Hepatocyte (in vitro differentiated cells): Measurements from ENCODE around the gene GRID1. TPM values are rescaled to one million over a fixed set of nuclear protein-coding genes. Genes with fewer than 3 reads are reported as not detected.

Experiments
- DNase-seq: peaks from one replicate; pipeline ENCODE4 v3.0.0-alpha.2; 2016; ENCODE audit warnings: low spot score
- H2AFZ ChIP-seq: fragments of 200-600 bp; sonication (generic); 2 replicates; pipeline ENCODE4 v1.6.0; 2016; ENCODE audit warnings: antibody characterized with exemption, mild to moderate bottlenecking
- H3K27ac ChIP-seq: fragments of 200-600 bp; sonication (generic); 2 replicates; pipeline ENCODE4 v1.5.1; 2016; ENCODE audit warnings: mild to moderate bottlenecking
- H3K27me3 ChIP-seq: fragments of 200-600 bp; sonication (generic); 2 replicates; pipeline ENCODE4 v1.6.1; 2016
- H3K36me3 ChIP-seq: fragments of 200-600 bp; sonication (generic); replicated peaks from 2 replicates; pipeline ENCODE4 v1.5.1; 2016; ENCODE audit warnings: low read depth; ENCODE audit not compliant: insufficient read depth
- H3K4me1 ChIP-seq: fragments of 200-600 bp; sonication (generic); 2 replicates; pipeline ENCODE4 v1.5.1; 2016; ENCODE audit warnings: mild to moderate bottlenecking, moderate library complexity; ENCODE audit not compliant: insufficient read depth
- H3K4me2 ChIP-seq: fragments of 200-600 bp; sonication (generic); 2 replicates; pipeline ENCODE4 v1.6.0; 2016
- H3K4me3 ChIP-seq: fragments of 200-600 bp; sonication (generic); 2 replicates; pipeline ENCODE4 v1.5.1; 2016; ENCODE audit warnings: mild to moderate bottlenecking
- H3K79me2 ChIP-seq: fragments of 200-600 bp; sonication (generic); 2 replicates; pipeline ENCODE4 v1.6.0; 2017; ENCODE audit warnings: mild to moderate bottlenecking
- H3K9me2 ChIP-seq: fragments of 200-600 bp; sonication (generic); replicated peaks from 2 replicates; pipeline ENCODE4 v1.6.0; 2017; ENCODE audit warnings: mild to moderate bottlenecking; ENCODE audit not compliant: insufficient read depth
- H3K9me3 ChIP-seq: fragments of 200-600 bp; sonication (generic); 2 replicates; pipeline ENCODE4 v1.5.1; 2016; ENCODE audit warnings: low read depth, mild to moderate bottlenecking
- H4K20me1 ChIP-seq: fragments of 200-600 bp; sonication (generic); 2 replicates; pipeline ENCODE4 v1.6.0; 2016; ENCODE audit warnings: mild to moderate bottlenecking; ENCODE audit not compliant: insufficient read depth, poor library complexity, severe bottlenecking
- EZH2 ChIP-seq: fragments of 200-600 bp; sonication (generic); IDR thresholded peaks from 2 replicates; pipeline ENCODE4 v1.6.1; 2016; ENCODE audit warnings: antibody characterized with exemption, mild to moderate bottlenecking, borderline replicate concordance
- EZH2phosphoT487 ChIP-seq: fragments of 200-600 bp; sonication (generic); IDR thresholded peaks from one replicate; pipeline ENCODE4 v1.6.1; 2018; ENCODE audit warnings: antibody characterized with exemption, mild to moderate bottlenecking, low read depth, moderate library complexity; ENCODE audit not compliant: unreplicated experiment, severe bottlenecking
- WGBS: methylation state at CpG from one replicate; pipeline ENCODE4 v1.1.6; 2016; ENCODE audit warnings: low lambda C conversion rate; ENCODE audit errors: missing lambda C conversion rate; 5-methylcytosine and 5-hydroxymethylcytosine counted together
- polyA plus RNA-seq: library from polyadenylated mRNA; unstranded; fragments of >200 nt; fragmentation: Nextera tagmentation; extraction: Ambion mirVana; gene quantifications from 2 replicates; pipeline ENCODE4 v1.2.1, GENCODE V29; 2016
- total RNA-seq: library from RNA; depleted of rRNA; stranded (reverse); fragments of >200 nt; gene quantifications from 2 replicates; pipeline ENCODE4 v1.2.3, GENCODE V29; 2014
- TF ChIP-seq, protein P1 (sequence below): fragments of 200-600 bp; sonication (generic); IDR thresholded peaks from 2 replicates; pipeline ENCODE4 v1.5.1; 2016; ENCODE audit warnings: antibody characterized with exemption, mild to moderate bottlenecking; ENCODE audit not compliant: poor library complexity

GRID1 gene
- total and polyA plus RNA-seq, 2 experiments from 2014 or later, result 0.07 to 0.37 TPM

DNA sequence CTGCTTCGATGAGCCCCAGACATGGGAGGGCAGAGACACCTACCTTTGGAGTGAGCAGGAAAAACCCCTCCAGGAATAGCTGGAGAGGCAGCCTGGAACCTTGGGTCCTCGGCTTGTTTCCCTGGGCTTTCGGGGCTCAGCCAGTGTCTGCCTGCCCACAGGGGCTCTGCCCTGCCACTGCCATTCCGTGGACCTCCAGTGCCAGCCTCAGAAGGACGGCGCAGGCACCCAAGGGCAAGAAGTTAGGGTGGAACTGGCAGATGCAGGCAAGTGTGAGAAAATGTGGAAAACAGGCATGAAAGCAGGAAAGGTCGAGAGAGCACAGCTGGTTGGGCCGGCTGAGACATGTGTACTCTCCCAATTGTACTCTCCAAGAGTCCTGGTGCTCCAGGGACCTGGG, 281.5 kb downstream of the GRID1 start:
- no peaks in the 10 kb centered on the region for H3K4me1 ChIP-seq
- H3K79me2 ChIP-seq, result no peaks in the 10 kb centered on the region
- no peak overlapping the region for H2AFZ ChIP-seq
- WGBS, result 82% methylated on average over 8 of the region's 8 CpGs
- H3K4me3 ChIP-seq, result no peak overlapping the region
- no peak overlapping the region for H3K27ac ChIP-seq
- no peak for DNase-seq
- H3K9me2 ChIP-seq, result no peaks in the 10 kb centered on the region
- H4K20me1 ChIP-seq, result no peaks in the 10 kb centered on the region
- H3K36me3 ChIP-seq, result no peaks in the 10 kb centered on the region
- no peak for TF ChIP-seq EZH2phosphoT487
- TF ChIP-seq EZH2, result no peak
- TF ChIP-seq, protein P1, sequence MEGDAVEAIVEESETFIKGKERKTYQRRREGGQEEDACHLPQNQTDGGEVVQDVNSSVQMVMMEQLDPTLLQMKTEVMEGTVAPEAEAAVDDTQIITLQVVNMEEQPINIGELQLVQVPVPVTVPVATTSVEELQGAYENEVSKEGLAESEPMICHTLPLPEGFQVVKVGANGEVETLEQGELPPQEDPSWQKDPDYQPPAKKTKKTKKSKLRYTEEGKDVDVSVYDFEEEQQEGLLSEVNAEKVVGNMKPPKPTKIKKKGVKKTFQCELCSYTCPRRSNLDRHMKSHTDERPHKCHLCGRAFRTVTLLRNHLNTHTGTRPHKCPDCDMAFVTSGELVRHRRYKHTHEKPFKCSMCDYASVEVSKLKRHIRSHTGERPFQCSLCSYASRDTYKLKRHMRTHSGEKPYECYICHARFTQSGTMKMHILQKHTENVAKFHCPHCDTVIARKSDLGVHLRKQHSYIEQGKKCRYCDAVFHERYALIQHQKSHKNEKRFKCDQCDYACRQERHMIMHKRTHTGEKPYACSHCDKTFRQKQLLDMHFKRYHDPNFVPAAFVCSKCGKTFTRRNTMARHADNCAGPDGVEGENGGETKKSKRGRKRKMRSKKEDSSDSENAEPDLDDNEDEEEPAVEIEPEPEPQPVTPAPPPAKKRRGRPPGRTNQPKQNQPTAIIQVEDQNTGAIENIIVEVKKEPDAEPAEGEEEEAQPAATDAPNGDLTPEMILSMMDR, result no peak
- no peaks in the 10 kb centered on the region for H3K9me3 ChIP-seq
- no peaks in the 10 kb centered on the region for H3K27me3 ChIP-seq
- H3K4me2 ChIP-seq, result no peak overlapping the region

DNA sequence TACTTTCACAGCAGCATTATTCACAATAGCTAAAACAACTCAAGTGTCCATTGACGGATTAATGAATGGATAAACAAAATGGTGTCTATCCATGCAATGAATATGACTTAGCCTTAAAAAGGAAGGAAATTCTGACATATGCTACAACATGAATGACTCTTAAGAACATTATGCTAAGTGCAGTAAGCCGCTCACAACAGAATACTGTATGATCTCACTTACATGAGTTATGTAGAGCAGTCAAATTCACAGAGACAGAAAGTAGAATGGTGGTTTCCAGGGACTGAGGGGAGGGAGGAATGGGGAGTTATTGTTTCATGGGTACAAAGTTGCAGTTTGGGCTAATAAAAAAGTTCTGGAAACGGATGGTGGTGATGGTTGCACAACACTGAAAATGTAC, 282.0 kb downstream of the GRID1 start:
- no peak overlapping the region for H2AFZ ChIP-seq
- H3K79me2 ChIP-seq, result no peaks in the 10 kb centered on the region
- no peak overlapping the region for H3K27ac ChIP-seq
- no peaks in the 10 kb centered on the region for H3K36me3 ChIP-seq
- H3K9me3 ChIP-seq, result no peaks in the 10 kb centered on the region
- H4K20me1 ChIP-seq, result no peaks in the 10 kb centered on the region
- TF ChIP-seq, protein P1, result no peak
- no peak for TF ChIP-seq EZH2phosphoT487
- TF ChIP-seq EZH2, result no peak
- no peak overlapping the region for H3K4me2 ChIP-seq
- no peaks in the 10 kb centered on the region for H3K9me2 ChIP-seq
- no peak overlapping the region for H3K4me3 ChIP-seq
- no peak for DNase-seq
- 86% methylated on average over 3 of the region's 3 CpGs for WGBS
- H3K4me1 ChIP-seq, result peaks cover under 1% of the 10 kb centered on the region
- H3K27me3 ChIP-seq, result no peaks in the 10 kb centered on the region

GRCh38 chr10:86083664-86084175, 282.9 kb downstream of the GRID1 start:
- 87% methylated on average over 9 of the region's 9 CpGs for WGBS
- no peak for TF ChIP-seq EZH2
- no peak for TF ChIP-seq EZH2phosphoT487
- TF ChIP-seq, protein P1, result no peak
- H3K4me3 ChIP-seq, result no peak overlapping the region

GRCh38 chr10:86083206-86083605, 283.4 kb downstream of the GRID1 start:
- Histone ChIP-seq H2AFZ (no peak overlapping the region), H4K20me1 (no peaks in the 10 kb centered on the region), H3K79me2 (no peaks in the 10 kb centered on the region), H3K9me3 (no peaks in the 10 kb centered on the region), H3K27ac (no peak overlapping the region), H3K36me3 (no peaks in the 10 kb centered on the region), H3K4me1 (peaks cover 9% of the 10 kb centered on the region), H3K9me2 (no peaks in the 10 kb centered on the region), H3K4me2 (no peak overlapping the region), H3K4me3 (no peak overlapping the region), H3K27me3 (no peaks in the 10 kb centered on the region)
- WGBS, result 89% methylated on average over 12 of the region's 12 CpGs
- TF ChIP-seq EZH2phosphoT487 (no peak), EZH2 (no peak)
- TF ChIP-seq, protein P1, result no peak
- DNase-seq, result no peak

More at GRCh38 chr10:86083664-86084175, 282.9 kb downstream of the GRID1 start:
- Histone ChIP-seq H3K27ac (no peak overlapping the region), H4K20me1 (no peaks in the 10 kb centered on the region), H3K4me1 (peaks cover 7% of the 10 kb centered on the region), H2AFZ (no peak overlapping the region), H3K27me3 (no peaks in the 10 kb centered on the region), H3K36me3 (no peaks in the 10 kb centered on the region), H3K4me2 (no peak overlapping the region), H3K9me2 (no peaks in the 10 kb centered on the region), H3K9me3 (no peaks in the 10 kb centered on the region), H3K79me2 (no peaks in the 10 kb centered on the region)
- no peak for DNase-seq
